Measurements from ENCODE around the gene GNAZ.

DNA sequence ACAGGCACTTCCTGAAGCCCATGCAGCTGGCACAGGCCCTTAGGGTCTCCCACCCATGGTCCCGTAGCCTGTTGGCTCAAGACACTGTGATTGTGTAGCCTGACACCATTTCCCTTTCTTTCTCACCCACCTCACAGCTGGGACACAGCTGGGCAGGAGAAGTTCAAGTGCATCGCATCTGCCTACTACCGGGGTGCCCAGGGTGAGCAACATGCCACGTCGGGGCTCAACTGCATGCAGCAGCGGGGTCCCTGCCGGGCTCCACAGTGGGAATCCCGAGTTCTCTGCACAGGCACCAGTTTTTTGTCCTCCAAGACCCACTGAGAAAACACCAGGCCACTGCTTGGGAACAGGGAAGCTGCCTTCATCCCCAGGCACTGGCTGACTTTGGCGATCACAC is 85.5 kb downstream of the GNAZ start:
- TF ChIP-seq, protein P1, sequence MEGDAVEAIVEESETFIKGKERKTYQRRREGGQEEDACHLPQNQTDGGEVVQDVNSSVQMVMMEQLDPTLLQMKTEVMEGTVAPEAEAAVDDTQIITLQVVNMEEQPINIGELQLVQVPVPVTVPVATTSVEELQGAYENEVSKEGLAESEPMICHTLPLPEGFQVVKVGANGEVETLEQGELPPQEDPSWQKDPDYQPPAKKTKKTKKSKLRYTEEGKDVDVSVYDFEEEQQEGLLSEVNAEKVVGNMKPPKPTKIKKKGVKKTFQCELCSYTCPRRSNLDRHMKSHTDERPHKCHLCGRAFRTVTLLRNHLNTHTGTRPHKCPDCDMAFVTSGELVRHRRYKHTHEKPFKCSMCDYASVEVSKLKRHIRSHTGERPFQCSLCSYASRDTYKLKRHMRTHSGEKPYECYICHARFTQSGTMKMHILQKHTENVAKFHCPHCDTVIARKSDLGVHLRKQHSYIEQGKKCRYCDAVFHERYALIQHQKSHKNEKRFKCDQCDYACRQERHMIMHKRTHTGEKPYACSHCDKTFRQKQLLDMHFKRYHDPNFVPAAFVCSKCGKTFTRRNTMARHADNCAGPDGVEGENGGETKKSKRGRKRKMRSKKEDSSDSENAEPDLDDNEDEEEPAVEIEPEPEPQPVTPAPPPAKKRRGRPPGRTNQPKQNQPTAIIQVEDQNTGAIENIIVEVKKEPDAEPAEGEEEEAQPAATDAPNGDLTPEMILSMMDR (IDR thresholded peaks at IDR 0.05; ENCODE audit: low read depth, low read length, missing input control) = no peak
- no peak for TF ChIP-seq HNF4A (conservative IDR thresholded peaks at IDR 0.05)
